Fibroblast of lung (primary cell): ENCODE measurements around the gene GTPBP3. TPM values are rescaled to one million over a fixed set of nuclear protein-coding genes. Genes with fewer than 3 reads are reported as not detected.

Experiments
- DNase-seq, 2 donors: peaks; one replicate each; pipeline versions ENCODE4 v3.0.0 to v3.0.0-alpha.2; 2010; ENCODE audit warnings: low read depth in 2 of 2
- H2AFZ ChIP-seq: 2 replicates; pipeline ENCODE4 v1.5.1; 2012; ENCODE audit warnings: low read length, control low read depth, inconsistent platforms
- H3K27ac ChIP-seq: 2 replicates; pipeline ENCODE4 v1.5.1; 2011; ENCODE audit warnings: low read length, control low read depth; ENCODE audit not compliant: insufficient read depth
- H3K27me3 ChIP-seq: 2 replicates; pipeline ENCODE4 v1.5.1; 2011; ENCODE audit warnings: mild to moderate bottlenecking, low read length; ENCODE audit not compliant: control insufficient read depth, insufficient read depth
- H3K36me3 ChIP-seq: 2 replicates; pipeline ENCODE4 v1.5.1; 2011; ENCODE audit warnings: low read length; ENCODE audit not compliant: control insufficient read depth, insufficient read depth
- H3K4me1 ChIP-seq: 2 replicates; pipeline ENCODE4 v1.5.1; 2011; ENCODE audit warnings: low read length; ENCODE audit not compliant: control insufficient read depth, insufficient read depth; ENCODE audit errors: extremely low read depth
- H3K4me2 ChIP-seq: 2 replicates; pipeline ENCODE4 v1.5.1; 2011; ENCODE audit warnings: low read length, control low read depth; ENCODE audit not compliant: insufficient read depth; ENCODE audit errors: extremely low read depth
- H3K4me3 ChIP-seq, 4 experiments: fragments of 200-600 bp in 1 of 4; sonication (generic) in 1 of 4; replicated peaks in 1 of 4; 2 replicates each; pipeline ENCODE4 v1.5.1; 2011 to 2016; ENCODE audit warnings: low read length in 4 of 4, low read depth in 3 of 4, mild to moderate bottlenecking in 3 of 4, control low read depth in 2 of 4, inconsistent platforms in 1 of 4, mixed read lengths in 1 of 4; ENCODE audit not compliant: insufficient read depth in 1 of 4; ENCODE audit errors: control extremely low read depth in 1 of 4
- H3K79me2 ChIP-seq: 2 replicates; pipeline ENCODE4 v1.5.1; 2012; ENCODE audit warnings: mild to moderate bottlenecking, low read length, inconsistent platforms; ENCODE audit not compliant: control insufficient read depth, insufficient read depth
- H3K9ac ChIP-seq: 2 replicates; pipeline ENCODE4 v1.5.1; 2011; ENCODE audit warnings: mild to moderate bottlenecking, low read length, control low read depth; ENCODE audit not compliant: insufficient read depth
- H3K9me3 ChIP-seq: 2 replicates; pipeline ENCODE4 v1.5.1; 2012; ENCODE audit warnings: low read depth, low read length; ENCODE audit not compliant: control insufficient read depth, insufficient read depth
- H4K20me1 ChIP-seq: 2 replicates; pipeline ENCODE4 v1.5.1; 2011; ENCODE audit warnings: low read length; ENCODE audit not compliant: control insufficient read depth, insufficient read depth; ENCODE audit errors: extremely low read depth
- CTCF ChIP-seq, 2 donors: IDR thresholded peaks in 1 of 2; conservative IDR thresholded peaks in 1 of 2; 1 replicate in 1 of 2; 2 replicates in 1 of 2; pipeline ENCODE4 v1.5.1; 2011 to 2012; ENCODE audit warnings: low read length in 2 of 2, control low read depth in 1 of 2, inconsistent platforms in 1 of 2, low read depth in 1 of 2, mild to moderate bottlenecking in 1 of 2
- EZH2 ChIP-seq: IDR thresholded peaks from 2 replicates; pipeline ENCODE4 v1.5.1; 2012; ENCODE audit warnings: low read length, control low read depth, mild to moderate bottlenecking; ENCODE audit errors: missing control alignments
- polyA plus RNA-seq, 2 donors: library from polyadenylated mRNA; depleted of rRNA in 1 of 2; stranded (reverse) in 1 of 2; unstranded in 1 of 2; fragments of >200 nt; gene quantifications; 2 replicates each; pipeline ENCODE4 v1.2.1, GENCODE V29; 2011 to 2012; ENCODE audit warnings: missing spikeins in 1 of 2
- total RNA-seq: library from RNA; depleted of rRNA; stranded (reverse); fragments of >200 nt; gene quantifications from 2 replicates; pipeline ENCODE4 v1.2.1, GENCODE V29; 2014

GTPBP3 gene
- total and polyA plus RNA-seq, 2 donors (not counting 1 experiment from before 2014, with no cell fraction given): 3.7 to 11.1 TPM

- Histone ChIP-seq H3K9me3 (no peaks in the 10 kb centered on the region), H2AFZ (no peak overlapping the region), H3K79me2 (no peaks in the 10 kb centered on the region), H3K27ac (no peak overlapping the region), H3K4me2 (no peak overlapping the region), H3K9ac (no peak overlapping the region), H3K27me3 (no peaks in the 10 kb centered on the region), H3K4me1 (no peaks in the 10 kb centered on the region), H4K20me1 (no peaks in the 10 kb centered on the region), H3K36me3 (peaks cover 19% of the 10 kb centered on the region), H3K4me3 (no peak overlapping the region)
- no peak for DNase-seq
- TF ChIP-seq CTCF (conservative IDR thresholded peaks at IDR 0.05 in 1 of 2, IDR thresholded peaks at IDR 0.05 in 1 of 2; ENCODE audit: low read depth in 1 of 2, low read length in 2 of 2): no peak
These were observed 12.2 kb upstream of the GTPBP3 start for GRCh38 chr19:17325133-17325532.

DNA sequence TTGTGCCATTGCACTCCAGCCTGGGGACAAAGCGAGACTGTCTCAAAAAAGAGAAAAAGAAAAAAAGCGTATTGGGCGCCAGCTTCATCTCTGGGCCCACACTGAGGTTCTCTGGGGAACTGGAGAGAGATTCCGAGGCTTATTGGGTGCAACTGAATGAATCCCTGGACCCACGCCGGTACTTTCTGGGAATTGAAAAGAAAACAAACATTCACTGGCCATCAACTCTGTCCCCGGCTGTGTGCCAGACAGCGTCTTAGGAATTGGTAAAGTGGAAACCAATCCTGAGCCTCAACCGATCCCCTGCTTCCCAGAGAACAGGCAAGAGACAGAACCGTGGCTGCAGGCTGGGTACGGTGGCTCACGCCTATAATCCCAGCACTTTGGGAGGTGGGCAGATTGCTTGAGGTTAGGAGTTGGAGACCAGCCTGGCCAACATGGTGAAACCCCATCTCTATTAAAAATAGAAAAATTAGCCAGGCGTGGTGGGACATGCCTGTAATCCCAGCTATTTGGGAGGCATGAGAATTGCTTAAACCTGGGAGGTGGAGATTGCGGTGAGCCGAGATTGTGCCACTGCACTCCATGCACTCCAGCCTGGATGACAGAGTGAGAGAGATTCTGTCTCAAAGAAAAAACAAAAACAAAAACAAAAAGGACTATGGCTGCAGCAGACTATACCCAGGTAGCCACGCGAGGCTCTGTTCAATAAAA is 11.3 kb upstream of the GTPBP3 start:
- Histone ChIP-seq H3K9me3 (no peaks in the 10 kb centered on the region), H3K4me2 (peak overlapping the region; percentile 23), H2AFZ (no peak overlapping the region), H4K20me1 (no peaks in the 10 kb centered on the region), H3K79me2 (no peaks in the 10 kb centered on the region), H3K36me3 (peaks cover 14% of the 10 kb centered on the region), H3K4me1 (no peaks in the 10 kb centered on the region), H3K27me3 (no peaks in the 10 kb centered on the region), H3K4me3 (no peak overlapping the region), H3K27ac (no peak overlapping the region), H3K9ac (no peak overlapping the region)
- TF ChIP-seq EZH2 (no peak), CTCF (conservative IDR thresholded peaks at IDR 0.05 in 1 of 2, IDR thresholded peaks at IDR 0.05 in 1 of 2; ENCODE audit: low read depth in 1 of 2, low read length in 2 of 2) (no peak)
- peak; percentile 36 to 76 for DNase-seq

DNA sequence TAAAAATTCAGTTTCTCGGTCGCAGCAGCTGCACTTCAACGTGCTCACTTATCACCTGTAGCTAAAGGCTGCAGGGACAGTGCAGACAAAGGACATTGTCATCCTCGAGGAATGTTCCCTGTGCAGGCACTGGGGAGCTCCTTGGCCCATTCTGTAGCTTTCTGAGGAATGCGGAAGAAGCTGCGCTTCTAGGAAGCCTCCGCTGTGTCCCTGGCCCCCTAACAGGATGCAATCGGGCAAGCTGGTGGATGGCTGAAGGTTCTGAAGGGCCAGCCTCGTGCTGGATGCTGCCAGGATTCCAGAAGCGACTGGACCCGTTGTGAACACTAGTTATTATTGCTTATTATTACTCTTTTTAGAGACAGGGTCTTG is 10.8 kb upstream of the GTPBP3 start:
- no peak overlapping the region for H3K27ac ChIP-seq
- no peak for DNase-seq
- H3K27me3 ChIP-seq: no peaks in the 10 kb centered on the region
- H3K9ac ChIP-seq: no peak overlapping the region
- no peaks in the 10 kb centered on the region for H3K79me2 ChIP-seq
- H3K36me3 ChIP-seq: peaks cover 12% of the 10 kb centered on the region
- no peak overlapping the region for H3K4me2 ChIP-seq
- no peak overlapping the region for H3K4me3 ChIP-seq
- no peak overlapping the region for H2AFZ ChIP-seq
- no peaks in the 10 kb centered on the region for H4K20me1 ChIP-seq
- H3K9me3 ChIP-seq: no peaks in the 10 kb centered on the region
- TF ChIP-seq EZH2: no peak
- no peak for TF ChIP-seq CTCF (conservative IDR thresholded peaks at IDR 0.05 in 1 of 2, IDR thresholded peaks at IDR 0.05 in 1 of 2; ENCODE audit: low read depth in 1 of 2, low read length in 2 of 2)
- no peaks in the 10 kb centered on the region for H3K4me1 ChIP-seq
